Ishikawa (cell line): ENCODE results near the gene METRNL.

Experiments
- CEBPB ChIP-seq: IDR thresholded peaks from 2 replicates; pipeline ENCODE4 v1.6.1; 2012
- CREB1 ChIP-seq: IDR thresholded peaks from 2 replicates; pipeline ENCODE4 v1.6.1; 2012; ENCODE audit warnings: low read depth
- EGR1 ChIP-seq: IDR thresholded peaks from 2 replicates; pipeline ENCODE4 v1.6.1; 2012
- EP300 ChIP-seq: IDR thresholded peaks from 2 replicates; pipeline ENCODE4 v1.6.1; 2012; ENCODE audit warnings: borderline replicate concordance
- FOXM1 ChIP-seq: IDR thresholded peaks from 2 replicates; pipeline ENCODE4 v1.6.1; 2012; ENCODE audit warnings: low read depth, borderline replicate concordance
- MAX ChIP-seq: IDR thresholded peaks from 2 replicates; pipeline ENCODE4 v1.6.1; 2012
- NFIC ChIP-seq: IDR thresholded peaks from 2 replicates; pipeline ENCODE4 v1.6.1; 2012
- RAD21 ChIP-seq: IDR thresholded peaks from 2 replicates; pipeline ENCODE4 v1.6.1; 2012; ENCODE audit warnings: low read depth
- REST ChIP-seq: IDR thresholded peaks from 2 replicates; pipeline ENCODE4 v1.6.1; 2012; ENCODE audit warnings: low read depth, mild to moderate bottlenecking
- TAF1 ChIP-seq: IDR thresholded peaks from 2 replicates; pipeline ENCODE4 v1.6.1; 2012; ENCODE audit warnings: low read depth, mild to moderate bottlenecking
- TCF12 ChIP-seq: IDR thresholded peaks from 2 replicates; pipeline ENCODE4 v1.6.1; 2012; ENCODE audit warnings: low read depth
- TEAD4 ChIP-seq: IDR thresholded peaks from 2 replicates; pipeline ENCODE4 v1.6.1; 2012
- USF1 ChIP-seq: IDR thresholded peaks from 2 replicates; pipeline ENCODE4 v1.6.1; 2012
- YY1 ChIP-seq: IDR thresholded peaks from 2 replicates; pipeline ENCODE4 v1.6.1; 2012; ENCODE audit warnings: low read depth
- ZBTB7A ChIP-seq: IDR thresholded peaks from 2 replicates; pipeline ENCODE4 v1.6.1; 2012; ENCODE audit warnings: low read depth

The METRNL gene

GRCh38 chr17:83109793-83110645 lies 30.6 kb downstream of the METRNL start:
- TF ChIP-seq MAX (peak; percentile 76), CREB1 (no peak), TEAD4 (peak; percentile 99), TAF1 (no peak), FOXM1 (peak; percentile 63; the same call in 1 of the 2 replicates), USF1 (no peak), RAD21 (no peak; the same call in 1 of the 2 replicates), EGR1 (peak; percentile 75), TCF12 (peak; percentile 98), REST (peak; percentile 59), EP300 (peak; percentile 94), NFIC (peak; percentile 99), ZBTB7A (peak; percentile 86; the same call in 1 of the 2 replicates), YY1 (peak; percentile 17; the same call in 1 of the 2 replicates), CEBPB (no peak)

- TF ChIP-seq NFIC (no peak), REST (no peak), TCF12 (no peak), TEAD4 (no peak), TAF1 (no peak), RAD21 (no peak)
Observed at GRCh38 chr17:83110735-83111134, 31.3 kb downstream of the METRNL start.

- TF ChIP-seq MAX (no peak), TEAD4 (no peak), TCF12 (no peak), CREB1 (no peak), CEBPB (no peak), EGR1 (no peak), USF1 (no peak), FOXM1 (no peak), ZBTB7A (no peak)
Observed at GRCh38 chr17:83111516-83112282, 32.3 kb downstream of the METRNL start.

- TF ChIP-seq TCF12 (no peak), YY1 (no peak), EGR1 (no peak), REST (no peak), EP300 (no peak)
Observed at GRCh38 chr17:83113381-83113780, 34.0 kb downstream of the METRNL start.
